HepG2 (cell line): ENCODE measurements around the gene NKD1. TPM values are rescaled to one million over a fixed set of nuclear protein-coding genes. Genes with fewer than 3 reads are reported as not detected.

Source experiments
- ATAD3A ChIP-seq: sonication (generic); formaldehyde crosslinking; IDR thresholded peaks from 2 replicates; pipeline ENCODE4 v1.4.0; 2020; ENCODE audit warnings: missing genetic modification reagents
- DR1 ChIP-seq: sonication (generic); formaldehyde crosslinking; IDR thresholded peaks from 2 replicates; pipeline ENCODE4 v1.8.0; 2021; ENCODE audit warnings: mild to moderate bottlenecking, missing genetic modification reagents, inconsistent platforms
- DZIP1 ChIP-seq: sonication (generic); formaldehyde crosslinking; IDR thresholded peaks from 2 replicates; pipeline ENCODE4 v1.5.0; 2020; ENCODE audit warnings: mild to moderate bottlenecking, missing genetic modification reagents
- FOSL2 ChIP-seq: sonication (generic); formaldehyde crosslinking; IDR thresholded peaks from 2 replicates; pipeline ENCODE4 v1.4.0; 2020; ENCODE audit warnings: missing genetic modification reagents
- MYC ChIP-seq: sonication (generic); formaldehyde crosslinking; IDR thresholded peaks from 2 replicates; pipeline ENCODE4 v1.9.0; 2021; ENCODE audit warnings: missing genetic modification reagents, borderline replicate concordance
- RXRA ChIP-seq: sonication (generic); formaldehyde crosslinking; IDR thresholded peaks from 2 replicates; pipeline ENCODE4 v1.5.1; 2020; ENCODE audit warnings: missing genetic modification reagents
- SCMH1 ChIP-seq: sonication (generic); formaldehyde crosslinking; IDR thresholded peaks from 2 replicates; pipeline ENCODE4 v1.9.0; 2021; ENCODE audit warnings: missing genetic modification reagents, mild to moderate bottlenecking, borderline replicate concordance
- SP2 ChIP-seq: sonication (generic); formaldehyde crosslinking; IDR thresholded peaks from 2 replicates; pipeline ENCODE4 v1.5.1; 2020; ENCODE audit warnings: mild to moderate bottlenecking, missing genetic modification reagents
- SYNCRIP ChIP-seq: fragments of 200-400 bp; formaldehyde crosslinking; IDR thresholded peaks from 2 replicates; pipeline ENCODE4 v1.6.1; 2018; ENCODE audit warnings: mild to moderate bottlenecking, low read depth, low read length; ENCODE audit not compliant: insufficient read depth
- TERF1 ChIP-seq: sonication (generic); formaldehyde crosslinking; IDR thresholded peaks from 2 replicates; pipeline ENCODE4 v1.8.0; 2022; ENCODE audit warnings: mild to moderate bottlenecking, missing genetic modification reagents, moderate library complexity
- U2AF1 ChIP-seq: fragments of 200-400 bp; formaldehyde crosslinking; optimal IDR thresholded peaks from 2 replicates; pipeline ENCODE3; 2017; ENCODE audit warnings: mild to moderate bottlenecking, low read depth, low read length
- ZC3H4 ChIP-seq: sonication (generic); formaldehyde crosslinking; IDR thresholded peaks from 2 replicates; pipeline ENCODE4 v1.4.0; 2020; ENCODE audit warnings: missing genetic modification reagents, borderline replicate concordance
- ZEB1 ChIP-seq: IDR thresholded peaks from 2 replicates; pipeline ENCODE4 v1.6.1; 2012; ENCODE audit warnings: mild to moderate bottlenecking, low read depth, inconsistent platforms; ENCODE audit not compliant: insufficient replicate concordance
- ZFX ChIP-seq: sonication (generic); formaldehyde crosslinking; IDR thresholded peaks from 2 replicates; pipeline ENCODE4 v1.4.0; 2020; ENCODE audit warnings: mild to moderate bottlenecking, low read depth, missing genetic modification reagents, moderate library complexity
- ZNF136 ChIP-seq: sonication (generic); formaldehyde crosslinking; IDR thresholded peaks from 2 replicates; pipeline ENCODE4 v1.8.1; 2022; ENCODE audit warnings: low read depth, mild to moderate bottlenecking, moderate library complexity, missing genetic modification reagents
- ZNF282 ChIP-seq: fragments of 450-650 bp; IDR thresholded peaks from 2 replicates; pipeline ENCODE4 v1.6.1; 2018; ENCODE audit not compliant: partially characterized antibody
- ZNF432 ChIP-seq: sonication (generic); formaldehyde crosslinking; IDR thresholded peaks from 2 replicates; pipeline ENCODE4 v1.5.0; 2020; ENCODE audit warnings: missing genetic modification reagents, mild to moderate bottlenecking, borderline replicate concordance
- ZNF747 ChIP-seq: sonication (generic); formaldehyde crosslinking; IDR thresholded peaks from 2 replicates; pipeline ENCODE4 v1.8.1; 2023; ENCODE audit warnings: missing genetic modification reagents, mild to moderate bottlenecking, borderline replicate concordance
- ZNF790 ChIP-seq: sonication (generic); formaldehyde crosslinking; IDR thresholded peaks from 2 replicates; pipeline ENCODE4 v1.8.0; 2022; ENCODE audit warnings: missing genetic modification reagents, mild to moderate bottlenecking, borderline replicate concordance
- ZNF800 ChIP-seq: sonication (generic); formaldehyde crosslinking; IDR thresholded peaks from 2 replicates; pipeline ENCODE4 v1.4.0; 2020; ENCODE audit warnings: missing genetic modification reagents
- polyA plus RNA-seq, 8 experiments: library from polyadenylated mRNA; depleted of rRNA in 3 of 8; stranded (reverse) in 7 of 8; unstranded in 1 of 8; fragments of >200 nt; fragmentation: Illumina TruSeq in 4 of 8; extraction: Trizol in 4 of 8; gene quantifications; 2 replicates each; pipeline versions ENCODE4 v1.2.1 to v1.2.3, GENCODE V29; 2011 to 2016; ENCODE audit warnings: low read depth in 4 of 8, missing spikeins in 1 of 8, mixed read lengths in 1 of 8; ENCODE audit not compliant: insufficient read depth in 1 of 8
- total RNA-seq, 5 experiments: library from RNA; depleted of rRNA; stranded (reverse); fragments of >200 nt; fragmentation: Illumina TruSeq; extraction: Trizol; gene quantifications; 2 replicates each; pipeline ENCODE4 v1.2.3, GENCODE V29; 2016; ENCODE audit warnings: low read depth in 1 of 5
- TF ChIP-seq, protein P1 (sequence below): sonication (generic); formaldehyde crosslinking; IDR thresholded peaks from 2 replicates; pipeline ENCODE4 v1.5.0; 2020; ENCODE audit warnings: missing genetic modification reagents

Gene NKD1
- total and polyA plus RNA-seq, 2 of the 13 experiments (the other 11 are each of a cell fraction or from before 2014, with no cell fraction given) = 70.4 to 121 TPM

GRCh38 chr16:50520451-50521245 lies 27.5 kb upstream of the NKD1 start (continued):
- TF ChIP-seq TERF1 (CRISPR knock-in tag) (no peak), DZIP1 (CRISPR knock-in tag) (no peak), ZNF800 (peak; percentile 23; the same call in 1 of the 2 replicates), ZNF747 (no peak), ZC3H4 (0 out of 2 replicates have a peak, but pooled peaks have one; percentile 62), ATAD3A (CRISPR knock-in tag) (no peak), ZNF282 (no peak), DR1 (CRISPR knock-in tag) (no peak), FOSL2 (peak; percentile 89), U2AF1 (peak; percentile 81), ZNF790 (CRISPR knock-in tag) (no peak), SCMH1 (CRISPR knock-in tag) (no peak), ZNF432 (CRISPR knock-in tag) (no peak), SP2 (CRISPR knock-in tag) (no peak), ZFX (CRISPR knock-in tag) (peak; percentile 65), ZNF136 (CRISPR knock-in tag) (no peak), SYNCRIP (no peak), ZEB1 (peak; percentile 15), MYC (CRISPR knock-in tag) (peak; percentile 55; the same call in 1 of the 2 replicates), RXRA (peak; percentile 95)
- TF ChIP-seq, protein P1, sequence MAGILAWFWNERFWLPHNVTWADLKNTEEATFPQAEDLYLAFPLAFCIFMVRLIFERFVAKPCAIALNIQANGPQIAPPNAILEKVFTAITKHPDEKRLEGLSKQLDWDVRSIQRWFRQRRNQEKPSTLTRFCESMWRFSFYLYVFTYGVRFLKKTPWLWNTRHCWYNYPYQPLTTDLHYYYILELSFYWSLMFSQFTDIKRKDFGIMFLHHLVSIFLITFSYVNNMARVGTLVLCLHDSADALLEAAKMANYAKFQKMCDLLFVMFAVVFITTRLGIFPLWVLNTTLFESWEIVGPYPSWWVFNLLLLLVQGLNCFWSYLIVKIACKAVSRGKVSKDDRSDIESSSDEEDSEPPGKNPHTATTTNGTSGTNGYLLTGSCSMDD = no peak
